Stimulated activated CD8-positive, alpha-beta memory T cell treated with anti-CD3 and anti-CD28 coated beads, Interleukin-15, amount 100 ng/mL, for 48 hours (primary cell): ENCODE measurements around the gene FRYL.
"Not testable (repeated sequence)": the region's sequence is repeated elsewhere in the genome, so short reads cannot be mapped to it uniquely, and the experiment has no call there.

Experiments used
- DNase-seq, 2 donors: peaks; one replicate each; pipeline ENCODE4 v3.0.0-alpha.2; 2020; ENCODE audit warnings: low read depth in 2 of 2

The FRYL gene

GRCh38 chr4:48698029-48698971 is 81.8 kb downstream of the FRYL start:
- DNase-seq, result no peak

- DNase-seq, result not testable (repeated sequence)
These were observed 82.6 kb downstream of the FRYL start for GRCh38 chr4:48697516-48697915.

- DNase-seq, result no peak
These were observed 85.3 kb downstream of the FRYL start for GRCh38 chr4:48694824-48695223.

GRCh38 chr4:48693856-48694574 is 86.1 kb downstream of the FRYL start:
- no peak for DNase-seq

- no peak for DNase-seq
These were observed 87.2 kb downstream of the FRYL start for GRCh38 chr4:48692897-48693296.

GRCh38 chr4:48692044-48692443 is 88.0 kb downstream of the FRYL start:
- DNase-seq, result no peak

GRCh38 chr4:48688953-48689352 is 91.1 kb downstream of the FRYL start:
- DNase-seq, result no peak

- no peak for DNase-seq
These were observed 92.6 kb downstream of the FRYL start for GRCh38 chr4:48687313-48688051.

- no peak for DNase-seq
These were observed 93.7 kb downstream of the FRYL start for GRCh38 chr4:48686369-48686768.

- no peak for DNase-seq
These were observed 96.1 kb downstream of the FRYL start for GRCh38 chr4:48683784-48684666.

GRCh38 chr4:48682870-48683269 is 97.2 kb downstream of the FRYL start:
- DNase-seq, result not testable (repeated sequence)

GRCh38 chr4:48681856-48682255 is 98.2 kb downstream of the FRYL start:
- DNase-seq, result no peak

GRCh38 chr4:48680848-48681568 is 99.1 kb downstream of the FRYL start:
- no peak for DNase-seq

GRCh38 chr4:48673537-48673936 is 106.5 kb downstream of the FRYL start:
- no peak for DNase-seq

GRCh38 chr4:48670587-48670986 is 109.5 kb downstream of the FRYL start:
- no peak for DNase-seq

- DNase-seq, result no peak
These were observed 111.0 kb downstream of the FRYL start for GRCh38 chr4:48669086-48669485.

- DNase-seq, result no peak
These were observed 111.6 kb downstream of the FRYL start for GRCh38 chr4:48668254-48669017.

- no peak for DNase-seq
These were observed 112.9 kb downstream of the FRYL start for GRCh38 chr4:48667148-48667547.

- DNase-seq, result no peak
These were observed 114.4 kb downstream of the FRYL start for GRCh38 chr4:48665555-48666186.
